MM.1S (cell line): ENCODE measurements around the gene PLEKHG5.

Experiments used
- DNase-seq: peaks from one replicate; pipeline ENCODE4 v3.0.0-alpha.2; 2015
- H2AFZ ChIP-seq: fragments of 300-600 bp; sonication (generic); 2 replicates; pipeline ENCODE4 v1.6.0; 2016; ENCODE audit warnings: antibody characterized with exemption, low read length
- H3F3A ChIP-seq: fragments of 300-600 bp; sonication (generic); 2 replicates; pipeline ENCODE4 v1.6.1; 2016; ENCODE audit warnings: mild to moderate bottlenecking, antibody characterized with exemption, low read length, moderate library complexity, mixed read lengths; ENCODE audit not compliant: insufficient read depth
- H3K27ac ChIP-seq: fragments of 300-600 bp; sonication (generic); 2 replicates; pipeline ENCODE4 v1.5.1; 2016; ENCODE audit warnings: mild to moderate bottlenecking, low read length
- H3K27me3 ChIP-seq: fragments of 300-600 bp; sonication (generic); replicated peaks from 2 replicates; pipeline ENCODE4 v1.6.0; 2016; ENCODE audit warnings: low read length; ENCODE audit not compliant: insufficient read depth
- H3K36me3 ChIP-seq: fragments of 300-600 bp; sonication (generic); replicated peaks from 2 replicates; pipeline ENCODE4 v1.6.1; 2016; ENCODE audit warnings: mild to moderate bottlenecking, low read length, mixed read lengths; ENCODE audit not compliant: insufficient read depth
- H3K4me1 ChIP-seq: fragments of 300-600 bp; sonication (generic); 2 replicates; pipeline ENCODE4 v1.6.1; 2016; ENCODE audit warnings: low read length, mixed read lengths
- H3K4me2 ChIP-seq: fragments of 300-600 bp; sonication (generic); 2 replicates; pipeline ENCODE4 v1.6.0; 2016; ENCODE audit warnings: low read depth, low read length
- H3K4me3 ChIP-seq: fragments of 300-600 bp; sonication (generic); 2 replicates; pipeline ENCODE4 v1.5.1; 2016; ENCODE audit warnings: low read length, mixed read lengths
- H3K79me2 ChIP-seq: fragments of 300-600 bp; sonication (generic); 2 replicates; pipeline ENCODE4 v1.6.1; 2016; ENCODE audit warnings: mixed run types, low read length, mixed read lengths
- H3K9ac ChIP-seq: fragments of 300-600 bp; sonication (generic); 2 replicates; pipeline ENCODE4 v1.6.1; 2016; ENCODE audit warnings: low read length, mixed read lengths
- H3K9me2 ChIP-seq: fragments of 300-600 bp; sonication (generic); replicated peaks from 2 replicates; pipeline ENCODE4 v1.6.1; 2016; ENCODE audit warnings: mild to moderate bottlenecking, low read length, mixed read lengths; ENCODE audit not compliant: insufficient read depth
- H3K9me3 ChIP-seq: fragments of 300-600 bp; sonication (generic); replicated peaks from 2 replicates; pipeline ENCODE4 v1.6.1; 2016; ENCODE audit warnings: mild to moderate bottlenecking, low read length, mixed read lengths; ENCODE audit not compliant: insufficient read depth
- H4K20me1 ChIP-seq: fragments of 300-600 bp; sonication (generic); 2 replicates; pipeline ENCODE4 v1.6.1; 2016; ENCODE audit warnings: mild to moderate bottlenecking, low read length, moderate library complexity, mixed read lengths; ENCODE audit not compliant: insufficient read depth
- CTCF ChIP-seq: fragments of 300-600 bp; sonication (generic); IDR thresholded peaks from 2 replicates; pipeline ENCODE4 v1.5.1; 2016; ENCODE audit warnings: antibody characterized with exemption, low read length, mixed read lengths
- EZH2 ChIP-seq: fragments of 300-600 bp; sonication (generic); optimal IDR thresholded peaks from 2 replicates; pipeline ENCODE3; 2017; ENCODE audit warnings: low read depth, mild to moderate bottlenecking, antibody characterized with exemption, low read length, mixed read lengths
- EZH2phosphoT487 ChIP-seq: fragments of 300-600 bp; sonication (generic); IDR thresholded peaks from 2 replicates; pipeline ENCODE4 v1.6.1; 2018; ENCODE audit warnings: antibody characterized with exemption, low read length

PLEKHG5 gene

GRCh38 chr1:6491081-6491449 is 402 bp downstream of the PLEKHG5 start:
- Histone ChIP-seq H3F3A (no peaks in the 10 kb centered on the region), H3K4me1 (peaks cover 3% of the 10 kb centered on the region; the same call in 1 of the 2 replicates), H3K4me2 (peak overlapping the region; percentile 83), H3K27ac (no peak overlapping the region; the same call in 1 of the 2 replicates), H3K36me3 (no peaks in the 10 kb centered on the region), H3K9me2 (no peaks in the 10 kb centered on the region), H3K79me2 (no peaks in the 10 kb centered on the region), H2AFZ (peak overlapping the region; percentile 49), H3K27me3 (peaks cover 26% of the 10 kb centered on the region), H4K20me1 (no peaks in the 10 kb centered on the region), H3K9me3 (no peaks in the 10 kb centered on the region), H3K9ac (peak overlapping the region; percentile 78), H3K4me3 (peak overlapping the region; percentile 58)
- TF ChIP-seq EZH2phosphoT487: no peak
- TF ChIP-seq CTCF: no peak
- DNase-seq: no peak

GRCh38 chr1:6490181-6491080 is 1.0 kb downstream of the PLEKHG5 start:
- peaks cover 3% of the 10 kb centered on the region; the same call in 1 of the 2 replicates for H3K4me1 ChIP-seq
- no peaks in the 10 kb centered on the region for H3K9me2 ChIP-seq
- peak; percentile 81 for DNase-seq
- no peaks in the 10 kb centered on the region for H3K9me3 ChIP-seq
- H3K4me3 ChIP-seq: peak overlapping the region; percentile 58
- H3K27me3 ChIP-seq: peaks cover 25% of the 10 kb centered on the region
- no peaks in the 10 kb centered on the region for H3F3A ChIP-seq
- peak overlapping the region; percentile 83 for H3K4me2 ChIP-seq
- TF ChIP-seq CTCF: no peak
- no peak for TF ChIP-seq EZH2phosphoT487
- no peak for TF ChIP-seq EZH2
- H4K20me1 ChIP-seq: no peaks in the 10 kb centered on the region
- peak overlapping the region; percentile 49 for H2AFZ ChIP-seq
- no peaks in the 10 kb centered on the region for H3K36me3 ChIP-seq
- H3K9ac ChIP-seq: peak overlapping the region; percentile 78
- H3K79me2 ChIP-seq: no peaks in the 10 kb centered on the region
- peak overlapping the region; percentile 19; the same call in 1 of the 2 replicates for H3K27ac ChIP-seq

GRCh38 chr1:6489799-6490180 is 1.7 kb downstream of the PLEKHG5 start:
- peak; percentile 75 for DNase-seq
- Histone ChIP-seq H3K9ac (peak overlapping the region; percentile 78; the same call in 1 of the 2 replicates), H4K20me1 (no peaks in the 10 kb centered on the region), H3K36me3 (no peaks in the 10 kb centered on the region), H3K4me2 (peak overlapping the region; percentile 83), H3K27ac (no peak overlapping the region), H3K4me3 (peak overlapping the region; percentile 58), H3K4me1 (peaks cover 3% of the 10 kb centered on the region; the same call in 1 of the 2 replicates), H3K27me3 (peaks cover 26% of the 10 kb centered on the region), H3K9me2 (no peaks in the 10 kb centered on the region), H2AFZ (peak overlapping the region; percentile 49), H3F3A (no peaks in the 10 kb centered on the region), H3K79me2 (no peaks in the 10 kb centered on the region), H3K9me3 (no peaks in the 10 kb centered on the region)
- TF ChIP-seq EZH2phosphoT487: no peak
- peak; percentile 88 for TF ChIP-seq CTCF
